ENCODE results near the gene SH3RF2. TPM values are rescaled to one million over a fixed set of nuclear protein-coding genes. Genes with fewer than 3 reads are reported as not detected.

Gene SH3RF2
- total and polyA plus RNA-seq, 2 experiments from 2014 or later, result 38.3 to 43.1 TPM

- Histone ChIP-seq H3K4me3 (no peak overlapping the region), H3K27ac (no peak overlapping the region), H3K27me3 (no peaks in the 10 kb centered on the region), H3K4me1 (ENCODE audit: low read depth) (peaks cover 20% of the 10 kb centered on the region), H3K36me3 (no peaks in the 10 kb centered on the region), H3K9me3 (ENCODE audit: low read depth) (no peaks in the 10 kb centered on the region)
- DNase-seq (ENCODE audit: low read depth in 1 of 2, low spot score in 1 of 2), result no peak
- no peak for TF ChIP-seq CTCF (IDR thresholded peaks at IDR 0.05; ENCODE audit: low read depth, low read length)
Observed at GRCh38 chr5:145971701-145972100, 35.3 kb downstream of the SH3RF2 start.

GRCh38 chr5:145975001-145975360, 38.6 kb downstream of the SH3RF2 start:
- TF ChIP-seq CTCF (IDR thresholded peaks at IDR 0.05; ENCODE audit: low read depth, low read length), result no peak
- Histone ChIP-seq H3K4me1 (ENCODE audit: low read depth) (peaks cover 45% of the 10 kb centered on the region), H3K27me3 (no peaks in the 10 kb centered on the region), H3K36me3 (no peaks in the 10 kb centered on the region), H3K4me3 (no peak overlapping the region), H3K27ac (peak overlapping the region; percentile 61), H3K9me3 (ENCODE audit: low read depth) (no peaks in the 10 kb centered on the region)
- peak in 1 of 2 donors; percentile 15 for DNase-seq (ENCODE audit: low read depth in 1 of 2, low spot score in 1 of 2)

- Histone ChIP-seq H3K27me3 (no peaks in the 10 kb centered on the region), H3K36me3 (no peaks in the 10 kb centered on the region), H3K9me3 (ENCODE audit: low read depth) (no peaks in the 10 kb centered on the region), H3K4me3 (no peak overlapping the region), H3K4me1 (ENCODE audit: low read depth) (peaks cover 51% of the 10 kb centered on the region), H3K27ac (peak overlapping the region; percentile 61)
- TF ChIP-seq CTCF (IDR thresholded peaks at IDR 0.05; ENCODE audit: low read depth, low read length), result no peak
- peak; percentile 70 to 90 for DNase-seq (ENCODE audit: low read depth in 1 of 2, low spot score in 1 of 2)
Observed at GRCh38 chr5:145975361-145976066, 39.1 kb downstream of the SH3RF2 start.

- peak in 1 of 2 donors; percentile 71 for DNase-seq (ENCODE audit: low read depth in 1 of 2, low spot score in 1 of 2)
- Histone ChIP-seq H3K27me3 (no peaks in the 10 kb centered on the region), H3K27ac (peak overlapping the region; percentile 87), H3K4me3 (no peak overlapping the region), H3K9me3 (ENCODE audit: low read depth) (no peaks in the 10 kb centered on the region), H3K36me3 (no peaks in the 10 kb centered on the region), H3K4me1 (ENCODE audit: low read depth) (peaks cover 55% of the 10 kb centered on the region)
- no peak for TF ChIP-seq CTCF (IDR thresholded peaks at IDR 0.05; ENCODE audit: low read depth, low read length)
Observed at GRCh38 chr5:145976431-145977155, 40.2 kb downstream of the SH3RF2 start.

- no peaks in the 10 kb centered on the region for H3K9me3 ChIP-seq (ENCODE audit: low read depth)
- TF ChIP-seq CTCF (IDR thresholded peaks at IDR 0.05; ENCODE audit: low read depth, low read length), result no peak
Observed at GRCh38 chr5:145978171-145978570, 41.8 kb downstream of the SH3RF2 start.

More at GRCh38 chr5:145978171-145978570, 41.8 kb downstream of the SH3RF2 start:
- Histone ChIP-seq H3K27me3 (no peaks in the 10 kb centered on the region), H3K27ac (peak overlapping the region; percentile 87), H3K4me3 (no peak overlapping the region), H3K4me1 (ENCODE audit: low read depth) (peaks cover 67% of the 10 kb centered on the region), H3K36me3 (no peaks in the 10 kb centered on the region)
- DNase-seq (ENCODE audit: low read depth in 1 of 2, low spot score in 1 of 2), result no peak
